Neutrophil (primary cell): ENCODE results near the gene APOB.

Experiments used
- H3K27ac ChIP-seq: fragments of 200-600 bp; sonication (generic); 2 replicates; pipeline ENCODE4 v1.5.1; 2016; ENCODE audit warnings: mild to moderate bottlenecking, moderate library complexity
- H3K27me3 ChIP-seq: fragments of 200-600 bp; sonication (generic); 2 replicates; pipeline ENCODE4 v1.6.0; 2016; ENCODE audit warnings: mild to moderate bottlenecking
- H3K36me3 ChIP-seq: fragments of 200-600 bp; sonication (generic); 2 replicates; pipeline ENCODE4 v1.5.1; 2017
- H3K4me1 ChIP-seq, 2 experiments: fragments of 200-600 bp in 1 of 2; sonication (generic) in 1 of 2; 1 replicate in 1 of 2; 2 replicates in 1 of 2; pipeline versions ENCODE4 v1.5.1 to v1.6.1; 2013 to 2016; ENCODE audit warnings: low read depth in 1 of 2, low read length in 1 of 2, mild to moderate bottlenecking in 1 of 2, moderate library complexity in 1 of 2; ENCODE audit not compliant: control insufficient read depth in 1 of 2, insufficient read depth in 1 of 2
- H3K4me3 ChIP-seq, 2 experiments: fragments of 200-600 bp in 1 of 2; sonication (generic) in 1 of 2; 1 replicate in 1 of 2; 2 replicates in 1 of 2; pipeline ENCODE4 v1.5.1; 2013 to 2016; ENCODE audit warnings: low read depth in 1 of 2, low read length in 1 of 2, mild to moderate bottlenecking in 1 of 2, moderate library complexity in 1 of 2
- H3K9me3 ChIP-seq: fragments of 200-600 bp; sonication (generic); 2 replicates; pipeline ENCODE4 v1.5.1; 2016
- CTCF ChIP-seq: fragments of 200-600 bp; sonication (generic); IDR thresholded peaks from 2 replicates; pipeline ENCODE4 v1.5.1; 2016; ENCODE audit warnings: antibody characterized with exemption

The APOB gene

GRCh38 chr2:20970068-20970467, 73.8 kb downstream of the APOB start:
- no peaks in the 10 kb centered on the region for H3K36me3 ChIP-seq
- no peak overlapping the region for H3K27ac ChIP-seq
- H3K4me1 ChIP-seq = no peaks in the 10 kb centered on the region
- no peaks in the 10 kb centered on the region for H3K9me3 ChIP-seq
- H3K27me3 ChIP-seq = peaks cover 21% of the 10 kb centered on the region
- no peak for TF ChIP-seq CTCF
- no peak overlapping the region for H3K4me3 ChIP-seq

- Histone ChIP-seq H3K9me3 (no peaks in the 10 kb centered on the region), H3K27ac (no peak overlapping the region), H3K27me3 (peaks cover 45% of the 10 kb centered on the region), H3K4me1 (no peaks in the 10 kb centered on the region), H3K36me3 (no peaks in the 10 kb centered on the region), H3K4me3 (no peak overlapping the region)
- no peak for TF ChIP-seq CTCF
Measured at GRCh38 chr2:20966061-20966595, 77.7 kb downstream of the APOB start.

GRCh38 chr2:20965221-20965620, 78.7 kb downstream of the APOB start:
- no peak for TF ChIP-seq CTCF
- H3K27me3 ChIP-seq = peaks cover 52% of the 10 kb centered on the region

GRCh38 chr2:20963867-20964266, 80.0 kb downstream of the APOB start:
- Histone ChIP-seq H3K9me3 (no peaks in the 10 kb centered on the region), H3K27me3 (peaks cover 59% of the 10 kb centered on the region)
- TF ChIP-seq CTCF = no peak

More at GRCh38 chr2:20965221-20965620, 78.7 kb downstream of the APOB start:
- Histone ChIP-seq H3K4me3 (no peak overlapping the region), H3K36me3 (no peaks in the 10 kb centered on the region), H3K4me1 (no peaks in the 10 kb centered on the region), H3K9me3 (no peaks in the 10 kb centered on the region), H3K27ac (no peak overlapping the region)

GRCh38 chr2:20962939-20963557, 80.8 kb downstream of the APOB start:
- H3K4me1 ChIP-seq = no peaks in the 10 kb centered on the region
- TF ChIP-seq CTCF = peak; percentile 69
- no peak overlapping the region for H3K4me3 ChIP-seq
- H3K27me3 ChIP-seq = peaks cover 59% of the 10 kb centered on the region
- H3K36me3 ChIP-seq = no peaks in the 10 kb centered on the region
- H3K9me3 ChIP-seq = no peaks in the 10 kb centered on the region
- H3K27ac ChIP-seq = no peak overlapping the region

More at GRCh38 chr2:20963867-20964266, 80.0 kb downstream of the APOB start:
- Histone ChIP-seq H3K4me1 (no peaks in the 10 kb centered on the region), H3K27ac (no peak overlapping the region), H3K4me3 (no peak overlapping the region), H3K36me3 (no peaks in the 10 kb centered on the region)
